Stimulated activated CD8-positive, alpha-beta memory T cell treated with anti-CD3 and anti-CD28 coated beads, Interleukin-4, amount 100 ng/mL, for 24 hours (primary cell): ENCODE results near the gene KRTAP1-5.
"Not testable (repeated sequence)": the region's sequence is repeated elsewhere in the genome, so short reads cannot be mapped to it uniquely, and the experiment has no call there.

Experiments
- DNase-seq: peaks from one replicate; pipeline ENCODE4 v3.0.0-alpha.2; 2020; ENCODE audit warnings: low read depth

KRTAP1-5 gene

GRCh38 chr17:41026715-41027471 is at the start of gene KRTAP1-5:
Gene KRTAP1-5, minus strand, starts transcription at chr17:41027208. Its CDS starts 53 bp downstream, at chr17:41027155.
- no peak for DNase-seq

- no peak for DNase-seq
Measured at GRCh38 chr17:41076788-41077187, 49.8 kb upstream of the KRTAP1-5 start.

- DNase-seq, result no peak
Measured at GRCh38 chr17:41073676-41074075, 46.7 kb upstream of the KRTAP1-5 start.

- DNase-seq, result no peak
Measured at GRCh38 chr17:41071606-41072360, 44.8 kb upstream of the KRTAP1-5 start.

- no peak for DNase-seq
Measured at GRCh38 chr17:41069031-41069430, 42.0 kb upstream of the KRTAP1-5 start.

- DNase-seq, result no peak
Measured at GRCh38 chr17:41067281-41067680, 40.3 kb upstream of the KRTAP1-5 start.

GRCh38 chr17:41065829-41066624 is 39.0 kb upstream of the KRTAP1-5 start, which contains the start of gene KRTAP2-4:
Gene KRTAP2-4, minus strand, starts transcription at chr17:41065879. Its CDS starts 34 bp downstream, at chr17:41065845.
- DNase-seq, result no peak

- not testable (repeated sequence) for DNase-seq
Measured at GRCh38 chr17:41065016-41065689, 38.1 kb upstream of the KRTAP1-5 start.

- DNase-seq, result no peak
Measured at GRCh38 chr17:41064301-41064700, 37.3 kb upstream of the KRTAP1-5 start.

GRCh38 chr17:41063449-41063848 is 36.4 kb upstream of the KRTAP1-5 start:
- no peak for DNase-seq

- no peak for DNase-seq
Measured at GRCh38 chr17:41061964-41062363, 35.0 kb upstream of the KRTAP1-5 start.

- no peak for DNase-seq
Measured at GRCh38 chr17:41060052-41060604, 33.1 kb upstream of the KRTAP1-5 start, which contains the start of gene KRTAP2-3. Gene KRTAP2-3, minus strand, starts transcription at chr17:41060114. Its CDS starts 64 bp downstream, at chr17:41060050.

GRCh38 chr17:41059276-41060051 is 32.5 kb upstream of the KRTAP1-5 start:
- DNase-seq, result not testable (repeated sequence)

GRCh38 chr17:41058741-41059140 is 31.7 kb upstream of the KRTAP1-5 start:
- no peak for DNase-seq

- no peak for DNase-seq
Measured at GRCh38 chr17:41057547-41057946, 30.5 kb upstream of the KRTAP1-5 start.

- not testable (repeated sequence) for DNase-seq
Measured at GRCh38 chr17:41055130-41055529, 28.1 kb upstream of the KRTAP1-5 start, which contains the start of gene KRTAP2-2. Gene KRTAP2-2, minus strand, starts transcription at chr17:41055230. Its CDS starts 19 bp downstream, at chr17:41055211.

GRCh38 chr17:41054556-41054955 is 27.5 kb upstream of the KRTAP1-5 start:
- DNase-seq, result not testable (repeated sequence)

- no peak for DNase-seq
Measured at GRCh38 chr17:41054025-41054424, 27.0 kb upstream of the KRTAP1-5 start.

- no peak for DNase-seq
Measured at GRCh38 chr17:41052566-41052965, 25.6 kb upstream of the KRTAP1-5 start.

GRCh38 chr17:41049110-41049509 is 22.1 kb upstream of the KRTAP1-5 start:
- DNase-seq, result no peak
